Neural crest cell (in vitro differentiated cells): ENCODE measurements around the gene SZRD1. TPM values are rescaled to one million over a fixed set of nuclear protein-coding genes. Genes with fewer than 3 reads are reported as not detected.

Source experiments
- DNase-seq: peaks from one replicate; pipeline ENCODE4 v3.0.0; 2021; ENCODE audit warnings: low read depth, mixed read lengths, low spot score
- H3K27ac Mint-ChIP-seq: one replicate; pipeline ENCODE4 v1.8.0; 2021; ENCODE audit warnings: mild to moderate bottlenecking, mixed read lengths; ENCODE audit not compliant: unreplicated experiment
- H3K27me3 Mint-ChIP-seq: 2 replicates; pipeline ENCODE4 v1.8.0; 2021; ENCODE audit warnings: low read depth, mild to moderate bottlenecking, mixed read lengths
- H3K36me3 Mint-ChIP-seq: 2 replicates; pipeline ENCODE4 v1.8.0; 2021; ENCODE audit warnings: low read depth, mild to moderate bottlenecking, mixed read lengths
- H3K4me1 Mint-ChIP-seq: 2 replicates; pipeline ENCODE4 v1.8.0; 2021; ENCODE audit warnings: mixed read lengths
- H3K4me3 Mint-ChIP-seq: one replicate; pipeline ENCODE4 v1.8.0; 2021; ENCODE audit warnings: mild to moderate bottlenecking, mixed read lengths
- H3K9me3 Mint-ChIP-seq: 2 replicates; pipeline ENCODE4 v1.8.0; 2021; ENCODE audit warnings: mixed read lengths
- CTCF ChIP-seq: fragments of 200-600 bp; sonication (generic); conservative IDR thresholded peaks from 2 replicates; pipeline ENCODE4 v1.5.0; 2021; ENCODE audit warnings: antibody characterized with exemption, mild to moderate bottlenecking
- total RNA-seq: library from RNA; stranded (reverse); gene quantifications from 2 replicates; pipeline ENCODE4 v1.2.1, GENCODE V29; 2021

Gene SZRD1
- total RNA-seq, 1 donor from 2014 or later: 153 TPM

GRCh38 chr1:16438924-16439323 lies 71.9 kb downstream of the SZRD1 start:
- Mint-ChIP-seq H3K4me3 (peak overlapping the region; percentile 54), H3K27me3 (no peaks in the 10 kb centered on the region), H3K27ac (no peak overlapping the region), H3K36me3 (no peaks in the 10 kb centered on the region), H3K4me1 (peaks cover 17% of the 10 kb centered on the region), H3K9me3 (no peaks in the 10 kb centered on the region)
- DNase-seq: no peak
- TF ChIP-seq CTCF: no peak

GRCh38 chr1:16440131-16440469 lies 73.1 kb downstream of the SZRD1 start:
- Mint-ChIP-seq H3K27me3 (no peaks in the 10 kb centered on the region), H3K4me1 (peaks cover 17% of the 10 kb centered on the region), H3K4me3 (peak overlapping the region; percentile 96), H3K9me3 (no peaks in the 10 kb centered on the region), H3K36me3 (no peaks in the 10 kb centered on the region), H3K27ac (peak overlapping the region; percentile 80)
- DNase-seq: no peak
- no peak for TF ChIP-seq CTCF

- peak; percentile 100 for DNase-seq
- no peaks in the 10 kb centered on the region for H3K36me3 Mint-ChIP-seq
- H3K27me3 Mint-ChIP-seq: no peaks in the 10 kb centered on the region
- peaks cover 17% of the 10 kb centered on the region for H3K4me1 Mint-ChIP-seq
- TF ChIP-seq CTCF: peak; percentile 91
- peak within 1 kb of the TSS; percentile 96 for H3K4me3 Mint-ChIP-seq
- peak within 1 kb of the TSS; percentile 80 for H3K27ac Mint-ChIP-seq
- H3K9me3 Mint-ChIP-seq: no peaks in the 10 kb centered on the region
Observed at GRCh38 chr1:16440470-16441281, 73.6 kb downstream of the SZRD1 start, which contains the start of gene NECAP2. TSS of gene NECAP2 (plus strand) at chr1:16440724. CDS start at chr1:16440762, 38 bp downstream.

GRCh38 chr1:16441282-16441665 lies 74.2 kb downstream of the SZRD1 start:
- Mint-ChIP-seq H3K36me3 (no peaks in the 10 kb centered on the region), H3K4me3 (peak overlapping the region; percentile 96), H3K4me1 (peaks cover 17% of the 10 kb centered on the region), H3K9me3 (no peaks in the 10 kb centered on the region), H3K27me3 (no peaks in the 10 kb centered on the region), H3K27ac (peak overlapping the region; percentile 35)
- DNase-seq: no peak
- no peak for TF ChIP-seq CTCF

- Mint-ChIP-seq H3K36me3 (no peaks in the 10 kb centered on the region), H3K4me1 (peaks cover 17% of the 10 kb centered on the region), H3K9me3 (no peaks in the 10 kb centered on the region), H3K27me3 (no peaks in the 10 kb centered on the region), H3K4me3 (peak overlapping the region; percentile 96), H3K27ac (no peak overlapping the region)
- no peak for TF ChIP-seq CTCF
- DNase-seq: no peak
Observed at GRCh38 chr1:16442265-16442664, 75.2 kb downstream of the SZRD1 start.
